ENCODE data around the gene SALL4.
"Not testable (repeated sequence)": the region's sequence is repeated elsewhere in the genome, so short reads cannot be mapped to it uniquely, and the experiment has no call there.

- TF ChIP-seq, protein P1, sequence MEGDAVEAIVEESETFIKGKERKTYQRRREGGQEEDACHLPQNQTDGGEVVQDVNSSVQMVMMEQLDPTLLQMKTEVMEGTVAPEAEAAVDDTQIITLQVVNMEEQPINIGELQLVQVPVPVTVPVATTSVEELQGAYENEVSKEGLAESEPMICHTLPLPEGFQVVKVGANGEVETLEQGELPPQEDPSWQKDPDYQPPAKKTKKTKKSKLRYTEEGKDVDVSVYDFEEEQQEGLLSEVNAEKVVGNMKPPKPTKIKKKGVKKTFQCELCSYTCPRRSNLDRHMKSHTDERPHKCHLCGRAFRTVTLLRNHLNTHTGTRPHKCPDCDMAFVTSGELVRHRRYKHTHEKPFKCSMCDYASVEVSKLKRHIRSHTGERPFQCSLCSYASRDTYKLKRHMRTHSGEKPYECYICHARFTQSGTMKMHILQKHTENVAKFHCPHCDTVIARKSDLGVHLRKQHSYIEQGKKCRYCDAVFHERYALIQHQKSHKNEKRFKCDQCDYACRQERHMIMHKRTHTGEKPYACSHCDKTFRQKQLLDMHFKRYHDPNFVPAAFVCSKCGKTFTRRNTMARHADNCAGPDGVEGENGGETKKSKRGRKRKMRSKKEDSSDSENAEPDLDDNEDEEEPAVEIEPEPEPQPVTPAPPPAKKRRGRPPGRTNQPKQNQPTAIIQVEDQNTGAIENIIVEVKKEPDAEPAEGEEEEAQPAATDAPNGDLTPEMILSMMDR (IDR thresholded peaks at IDR 0.05; ENCODE audit: extremely low read depth in 1 of 2, insufficient read depth in 1 of 2, low read depth in 1 of 2, low read length in 2 of 2) = not testable (repeated sequence)
- not testable (repeated sequence) for TF ChIP-seq JUN (IDR thresholded peaks at IDR 0.05; ENCODE audit: borderline replicate concordance, insufficient read depth, insufficient read length, low read depth); POLR2AphosphoS5 (IDR thresholded peaks at IDR 0.05; ENCODE audit: insufficient read depth, low read depth, low read length); POLR2A (IDR thresholded peaks at IDR 0.05; ENCODE audit: low read depth, low read length); EZH2 (IDR thresholded peaks at IDR 0.05; ENCODE audit: borderline replicate concordance, low read depth, low read length, severe bottlenecking); MYC (IDR thresholded peaks at IDR 0.05; ENCODE audit: low read depth, low read length); FOS (IDR thresholded peaks at IDR 0.05; ENCODE audit: borderline replicate concordance, insufficient read depth, low read length)
- TF ChIP-seq, protein P2, sequence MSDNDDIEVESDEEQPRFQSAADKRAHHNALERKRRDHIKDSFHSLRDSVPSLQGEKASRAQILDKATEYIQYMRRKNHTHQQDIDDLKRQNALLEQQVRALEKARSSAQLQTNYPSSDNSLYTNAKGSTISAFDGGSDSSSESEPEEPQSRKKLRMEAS (IDR thresholded peaks at IDR 0.05; ENCODE audit: insufficient read depth, insufficient read length) = not testable (repeated sequence)
Measured at GRCh38 chr20:51738261-51738660, 64.1 kb downstream of the SALL4 start.

Measured in endothelial cell of umbilical vein (primary cell).